ENCODE measurements around the gene TNFRSF13B. TPM values are rescaled to one million over a fixed set of nuclear protein-coding genes. Genes with fewer than 3 reads are reported as not detected.

The TNFRSF13B gene
- total and polyA plus RNA-seq, 12 donors, result 0.18 to 0.48 TPM; not detected in 10

GRCh38 chr17:16989230-16989952 lies 17.5 kb upstream of the TNFRSF13B start:
- TF ChIP-seq CTCF (IDR thresholded peaks at IDR 0.05), result no peak
- TF ChIP-seq POLR2A (IDR thresholded peaks at IDR 0.05), result no peak
- H3K4me3 ChIP-seq, result no peak overlapping the region
- H3K4me1 ChIP-seq (replicated peaks in 1 of 2), result peaks cover 0 to 12% of the 10 kb centered on the region in 2 donors
- no peaks in the 10 kb centered on the region for H3K27me3 ChIP-seq
- intact Hi-C loops (cut with DNase I), result loop anchor here in 1 of 2 donors (5.0 kb wide), 1 partner anchor 72 kb away; no protein-coding TSS in a partner anchor
- no peaks in the 10 kb centered on the region for H3K36me3 ChIP-seq (replicated peaks in 1 of 2)
- peak overlapping the region in 2 of 5 donors; percentile 17 to 76 for H3K27ac ChIP-seq
- 66 to 72% (median 69%) methylated on average over 8 to 12 of the region's 12 CpGs for WGBS, 4 donors
- DNase-seq, result no peak
- no peaks in the 10 kb centered on the region for H3K9me3 ChIP-seq (replicated peaks in 1 of 3)

- peaks cover 0 to 12% of the 10 kb centered on the region in 2 donors for H3K4me1 ChIP-seq (replicated peaks in 1 of 2)
- no peak overlapping the region for H3K4me3 ChIP-seq
- TF ChIP-seq CTCF (IDR thresholded peaks at IDR 0.05) (no peak), POLR2A (IDR thresholded peaks at IDR 0.05) (no peak)
- H3K27me3 ChIP-seq, result no peaks in the 10 kb centered on the region
- H3K36me3 ChIP-seq (replicated peaks in 1 of 2), result no peaks in the 10 kb centered on the region
- WGBS, 4 donors, result 52 to 76% (median 67%) methylated on average over 10 of the region's 10 CpGs
- no peak for DNase-seq
- intact Hi-C loops (cut with DNase I), result loop anchor here in 1 of 2 donors (5.0 kb wide), 1 partner anchor 71 kb away; no protein-coding TSS in a partner anchor
- H3K27ac ChIP-seq, result peak overlapping the region in 2 of 5 donors; percentile 17 to 76
- no peaks in the 10 kb centered on the region for H3K9me3 ChIP-seq (replicated peaks in 1 of 3)
Observed at GRCh38 chr17:16988749-16989229, 16.9 kb upstream of the TNFRSF13B start.

GRCh38 chr17:16987830-16988601 lies 16.1 kb upstream of the TNFRSF13B start:
- WGBS, 4 donors, result 28 to 66% (median 39%) methylated on average over 6 to 11 of the region's 11 CpGs
- intact Hi-C loops (cut with DNase I), result loop anchor here in 1 of 2 donors (5.0 kb wide), 1 partner anchor 71 kb away; no protein-coding TSS in a partner anchor
- H3K4me1 ChIP-seq (replicated peaks in 1 of 2), result peaks cover 0 to 12% of the 10 kb centered on the region in 2 donors
- H3K27ac ChIP-seq, result peak overlapping the region in 2 of 5 donors; percentile 39 to 76
- no peaks in the 10 kb centered on the region for H3K9me3 ChIP-seq (replicated peaks in 1 of 3)
- no peaks in the 10 kb centered on the region for H3K36me3 ChIP-seq (replicated peaks in 1 of 2)
- H3K4me3 ChIP-seq, result no peak overlapping the region
- no peaks in the 10 kb centered on the region for H3K27me3 ChIP-seq
- no peak for TF ChIP-seq CTCF (IDR thresholded peaks at IDR 0.05)
- DNase-seq, result peak; percentile 53 to 81 (median 72)
